Muscle of arm (tissue), 12 donors: ENCODE measurements around the gene GPC6. TPM values are rescaled to one million over a fixed set of nuclear protein-coding genes. Genes with fewer than 3 reads are reported as not detected.

Experiments used
- DNase-seq: peaks from one replicate; pipeline ENCODE4 v3.0.0-alpha.2; 2013
- polyA plus RNA-seq, 12 donors: library from polyadenylated mRNA; unstranded; fragments of 120-200 nt; gene quantifications; one replicate each; pipeline ENCODE4 v1.2.1, GENCODE V29; 2013; ENCODE audit not compliant: insufficient read length in 12 of 12

GPC6 gene
- polyA plus RNA-seq, 12 donors: 11.5 to 24.7 (median 15.3) TPM; not detected in 1

DNA sequence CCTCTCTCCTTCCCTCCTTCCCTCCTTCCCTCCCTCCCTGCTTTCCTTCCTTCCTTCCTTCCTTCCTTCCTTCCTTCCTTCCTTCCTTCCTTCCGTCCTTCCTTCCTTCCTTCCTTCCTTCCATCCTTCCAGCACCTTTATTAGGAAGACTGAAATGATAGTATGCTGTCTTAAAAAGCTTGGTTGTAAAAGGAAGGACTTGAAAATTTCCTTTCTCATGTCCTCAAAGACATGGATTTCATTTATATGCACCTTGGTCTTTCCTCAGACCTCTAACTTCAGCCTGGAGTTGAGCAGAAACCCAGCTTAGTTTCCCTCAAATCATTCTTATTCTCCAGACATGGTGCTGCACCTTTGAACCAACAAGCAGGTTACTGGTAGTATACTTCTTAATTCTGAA lies 141.7 kb downstream of the GPC6 start:
- no peak for DNase-seq

- DNase-seq: no peak
These were observed 142.1 kb downstream of the GPC6 start for GRCh38 chr13:93368718-93369117.

GRCh38 chr13:93372856-93373255 lies 146.2 kb downstream of the GPC6 start:
- no peak for DNase-seq

DNA sequence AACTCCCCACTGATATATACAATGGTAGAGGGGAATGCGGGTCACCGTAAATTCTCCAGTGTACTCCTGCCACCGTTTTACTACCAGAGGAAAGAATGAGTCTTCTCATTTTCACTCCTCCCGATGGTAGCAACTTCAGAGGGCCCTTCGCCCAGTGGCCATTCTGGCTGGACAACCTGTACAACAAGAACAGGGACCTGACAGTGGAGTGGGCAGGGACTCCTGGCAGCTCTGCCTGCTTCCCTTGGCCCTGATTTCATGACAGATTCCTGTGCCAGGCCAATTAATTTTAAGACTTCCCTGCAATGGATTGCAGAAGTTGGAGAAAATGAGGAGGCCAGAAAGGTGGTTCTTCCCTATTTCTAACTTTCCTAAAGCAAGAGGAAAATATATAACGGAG lies 148.9 kb downstream of the GPC6 start:
- no peak for DNase-seq

- no peak for DNase-seq
These were observed 150.6 kb downstream of the GPC6 start for GRCh38 chr13:93377196-93377595.

DNA sequence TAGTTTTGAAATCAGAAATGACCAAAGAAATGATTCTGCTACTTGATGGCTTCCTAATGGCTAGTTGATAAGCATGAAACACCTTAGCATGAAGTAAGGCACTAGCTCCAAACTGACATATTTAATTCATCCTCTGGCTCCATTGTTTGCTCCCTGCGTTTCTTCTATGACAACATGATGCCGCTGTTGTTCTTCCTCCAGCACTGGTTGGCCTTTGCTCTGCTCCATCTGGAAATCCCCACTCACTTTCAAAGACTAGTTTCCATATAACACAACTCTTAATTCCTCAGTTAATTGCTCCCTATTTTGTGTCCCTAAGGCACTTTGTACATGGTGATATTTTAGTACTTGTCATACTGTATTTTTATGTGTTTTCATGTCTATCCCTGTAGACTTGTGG lies 151.6 kb downstream of the GPC6 start:
- no peak for DNase-seq

DNA sequence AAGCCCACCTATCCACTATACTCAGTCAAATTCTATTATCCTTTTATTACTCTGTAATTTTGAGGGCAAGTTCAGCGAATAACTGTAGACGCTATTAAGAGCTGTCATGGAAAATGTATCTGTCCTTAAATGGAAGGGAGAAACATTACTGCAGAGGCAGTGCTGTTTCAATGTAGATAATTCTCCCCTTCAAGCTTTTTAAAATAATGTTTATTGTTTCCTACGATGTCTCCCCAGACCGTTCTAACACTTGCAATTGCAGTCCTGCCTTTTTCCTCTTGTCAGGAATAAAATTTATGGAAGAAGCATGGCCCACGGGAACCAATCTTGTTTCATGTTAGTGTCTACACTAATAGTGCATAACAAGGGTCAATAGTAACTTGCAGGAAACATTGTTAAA lies 159.5 kb downstream of the GPC6 start:
- no peak for DNase-seq

GRCh38 chr13:93388701-93389100 lies 162.1 kb downstream of the GPC6 start:
- DNase-seq: no peak

DNA sequence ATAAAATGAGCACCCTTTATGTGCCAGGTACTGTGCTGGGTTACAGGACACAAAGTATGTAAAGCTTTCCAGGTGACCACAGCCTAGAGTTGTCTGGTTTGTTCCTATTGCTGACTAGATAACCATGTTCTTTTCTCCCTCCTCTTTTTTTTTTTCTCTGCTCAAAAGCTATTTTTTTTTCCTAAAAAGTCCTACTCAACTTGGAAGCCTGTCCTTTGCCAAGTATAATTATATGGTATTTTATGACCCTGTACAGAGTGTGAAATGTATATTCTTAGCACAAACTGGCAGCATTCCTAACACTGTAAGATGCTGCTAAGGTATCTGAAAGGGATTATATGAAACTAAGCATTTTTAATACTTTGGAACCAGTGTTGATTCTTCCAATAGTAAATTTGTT lies 171.0 kb downstream of the GPC6 start:
- DNase-seq: no peak

GRCh38 chr13:93398167-93399035 lies 171.8 kb downstream of the GPC6 start:
- peak; percentile 25 for DNase-seq

DNA sequence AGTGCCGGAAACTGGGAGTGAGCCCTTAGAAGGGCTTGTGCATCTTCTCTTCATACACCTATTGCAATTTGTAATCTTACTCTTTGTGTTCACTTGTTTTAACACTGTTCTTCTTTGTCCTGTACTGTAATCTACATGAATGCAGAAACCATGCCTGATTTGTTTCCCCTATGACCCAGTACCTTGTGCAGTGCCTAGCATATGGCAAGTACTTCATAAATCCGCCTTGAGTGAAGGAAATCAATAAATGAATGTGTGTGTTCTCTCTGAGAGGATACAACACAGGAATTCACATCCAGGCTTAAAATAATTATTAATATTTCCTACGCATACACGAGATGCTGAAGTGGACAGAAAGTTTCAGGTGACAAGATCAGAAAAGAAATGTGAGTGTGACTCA lies 172.6 kb downstream of the GPC6 start:
- DNase-seq: no peak

GRCh38 chr13:93406136-93406535 lies 179.5 kb downstream of the GPC6 start:
- no peak for DNase-seq

DNA sequence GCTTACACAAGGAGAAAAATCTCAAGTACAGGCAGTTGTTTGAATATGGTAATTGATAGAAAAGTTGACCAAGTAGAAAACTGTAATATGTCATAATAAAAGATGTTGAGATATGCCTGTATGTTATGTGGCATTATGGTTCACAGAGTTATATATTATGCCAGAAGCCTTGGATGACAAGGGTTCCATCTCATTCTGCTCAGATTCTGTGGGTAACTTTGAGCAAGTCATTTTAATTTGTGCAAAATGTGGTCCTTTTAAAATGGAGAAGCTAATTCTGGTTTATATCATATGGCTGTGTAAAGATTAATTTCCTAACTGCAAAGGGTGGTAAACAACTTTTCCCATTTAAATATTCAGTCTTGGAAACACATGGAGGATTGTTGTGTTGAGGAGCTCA lies 180.9 kb downstream of the GPC6 start:
- no peak for DNase-seq

DNA sequence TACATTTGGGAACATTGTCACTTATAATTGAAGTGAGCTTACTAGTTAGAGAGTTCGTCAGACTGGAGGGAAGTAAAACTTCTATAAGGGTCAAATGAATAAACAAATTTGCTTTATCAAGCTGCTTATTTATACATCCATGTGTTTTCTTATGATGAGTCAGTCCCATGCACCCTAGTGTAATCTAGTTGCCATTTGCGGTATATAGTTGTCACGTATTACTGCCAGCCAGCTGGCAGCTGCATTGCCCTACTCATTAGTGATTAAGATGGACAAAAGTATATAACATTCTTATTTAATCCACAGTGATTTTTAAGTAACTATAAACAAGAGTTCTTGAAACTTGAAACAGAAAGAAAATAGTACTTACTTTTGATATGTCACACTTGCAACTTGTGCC lies 182.4 kb downstream of the GPC6 start:
- DNase-seq: no peak

GRCh38 chr13:93409816-93410215 lies 183.2 kb downstream of the GPC6 start:
- DNase-seq: no peak

GRCh38 chr13:93411186-93411680 lies 184.6 kb downstream of the GPC6 start:
- DNase-seq: no peak

- DNase-seq: no peak
These were observed 186.1 kb downstream of the GPC6 start for GRCh38 chr13:93412676-93413075.

DNA sequence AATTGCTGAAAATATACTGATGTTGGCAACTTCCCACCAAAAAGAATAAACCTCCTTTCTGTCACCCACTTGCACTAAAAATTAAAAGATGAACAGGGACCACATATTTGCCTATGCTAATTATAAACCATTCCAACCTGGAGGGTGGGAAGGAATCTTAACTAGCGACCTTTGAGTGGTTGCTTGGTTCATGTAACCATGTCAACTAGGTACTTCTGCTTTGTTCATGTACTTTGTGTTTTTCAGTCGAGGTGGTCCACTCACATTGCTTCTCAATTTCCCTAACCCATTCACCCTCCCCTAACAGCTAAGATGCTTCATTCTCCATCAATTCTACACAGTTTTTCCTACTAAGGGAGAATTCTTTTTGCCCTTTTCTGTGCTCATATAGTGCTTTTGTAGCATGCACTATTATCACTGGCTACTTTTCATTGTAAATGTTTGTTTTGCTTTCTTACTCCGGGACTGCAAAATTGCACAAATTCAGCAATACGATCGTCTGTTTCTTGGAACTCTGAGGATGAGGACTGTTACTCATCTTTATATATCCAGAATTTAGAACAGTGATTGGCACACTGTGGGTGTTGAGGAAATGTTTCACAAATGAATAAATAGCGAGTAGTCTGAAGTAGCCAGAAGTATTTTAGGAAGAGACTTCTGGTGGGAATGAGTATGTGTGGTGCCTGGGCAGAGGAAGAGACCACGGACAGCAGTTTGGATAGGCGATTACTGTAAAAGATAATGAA lies 187.5 kb downstream of the GPC6 start:
- DNase-seq: no peak

DNA sequence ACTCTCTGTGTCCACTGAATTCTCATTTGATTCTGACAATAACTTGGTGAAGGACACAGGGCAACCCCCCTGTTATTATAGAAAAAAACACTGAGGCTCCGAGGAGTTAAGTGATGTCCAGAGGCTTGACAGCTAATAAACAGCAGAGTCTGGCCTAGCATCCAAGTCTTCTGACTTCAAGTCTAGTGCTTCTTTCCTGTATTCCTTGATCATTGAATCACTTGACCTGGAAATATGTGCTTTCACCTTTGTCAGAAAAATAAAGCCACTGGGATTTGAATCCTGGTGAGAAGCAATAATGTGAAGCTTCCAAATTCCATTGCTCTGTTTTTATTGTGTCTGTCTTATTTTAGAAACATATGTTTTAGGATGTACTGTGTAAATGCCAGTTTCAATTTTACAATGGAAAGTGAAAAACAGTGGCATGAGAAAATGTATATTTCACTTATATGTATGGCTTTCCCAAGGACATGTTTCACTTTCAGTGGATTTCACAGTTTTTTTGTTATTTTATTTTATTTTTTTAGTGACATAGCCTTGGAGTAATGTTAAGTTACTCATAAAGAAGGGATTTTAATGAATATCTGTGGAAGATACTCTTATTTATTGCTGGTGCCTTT lies 190.2 kb downstream of the GPC6 start:
- no peak for DNase-seq

DNA sequence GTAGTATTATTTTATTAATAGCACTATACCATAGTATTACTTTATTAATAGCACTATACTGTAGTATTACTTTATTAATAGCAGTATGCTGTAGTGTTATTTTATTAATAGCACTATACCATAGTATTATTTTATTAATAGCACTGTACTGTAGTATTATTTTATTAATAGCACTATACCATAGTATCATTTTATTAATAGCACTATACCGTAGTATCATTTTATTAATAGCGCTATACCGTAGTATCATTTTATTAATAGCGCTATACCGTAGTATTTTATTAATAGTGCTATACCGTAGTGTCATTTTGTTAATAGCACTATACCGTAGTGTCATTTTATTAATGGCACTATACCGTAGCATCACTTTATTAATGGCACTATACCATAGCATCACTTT lies 191.8 kb downstream of the GPC6 start:
- no peak for DNase-seq

DNA sequence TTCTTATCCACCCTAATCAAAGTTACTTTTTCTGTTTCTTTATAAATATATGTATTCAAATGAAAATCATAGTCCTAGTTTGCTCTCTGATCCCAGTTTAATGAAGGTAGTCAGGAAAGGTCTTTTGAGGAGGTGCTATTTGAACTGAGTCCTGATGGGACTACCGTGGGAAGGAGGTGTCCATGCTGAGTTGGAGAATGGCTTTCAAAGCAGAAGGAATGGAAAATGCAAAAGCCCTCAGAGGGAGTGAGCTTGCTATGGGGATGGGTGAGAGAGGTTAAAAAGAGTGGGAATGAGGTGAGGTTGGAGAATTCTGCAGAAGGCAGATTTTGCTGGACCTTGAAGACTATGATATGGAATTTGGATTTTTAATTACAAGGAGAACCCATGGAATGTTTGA lies 193.6 kb downstream of the GPC6 start:
- DNase-seq: no peak

DNA sequence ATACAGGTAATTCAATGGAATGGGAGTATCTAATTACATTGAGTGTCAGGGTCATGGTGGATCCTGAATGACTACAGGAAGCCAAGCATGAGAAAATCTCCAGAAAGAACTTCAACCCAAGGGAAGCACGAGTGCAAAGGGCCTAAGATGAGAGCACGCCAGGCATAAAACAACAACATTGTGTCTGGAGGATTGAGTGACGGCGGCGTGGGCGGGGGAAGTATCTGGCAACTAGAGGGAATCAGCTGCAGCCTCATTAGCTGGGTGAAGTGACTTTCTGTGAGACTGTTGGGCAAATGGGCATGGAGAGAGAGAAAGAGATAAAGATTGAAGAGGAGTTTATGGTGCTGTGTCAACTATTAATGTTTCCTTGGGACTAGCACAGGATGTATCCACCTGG lies 194.3 kb downstream of the GPC6 start:
- DNase-seq: no peak
